ENCODE data around the gene CDH18.

DNA sequence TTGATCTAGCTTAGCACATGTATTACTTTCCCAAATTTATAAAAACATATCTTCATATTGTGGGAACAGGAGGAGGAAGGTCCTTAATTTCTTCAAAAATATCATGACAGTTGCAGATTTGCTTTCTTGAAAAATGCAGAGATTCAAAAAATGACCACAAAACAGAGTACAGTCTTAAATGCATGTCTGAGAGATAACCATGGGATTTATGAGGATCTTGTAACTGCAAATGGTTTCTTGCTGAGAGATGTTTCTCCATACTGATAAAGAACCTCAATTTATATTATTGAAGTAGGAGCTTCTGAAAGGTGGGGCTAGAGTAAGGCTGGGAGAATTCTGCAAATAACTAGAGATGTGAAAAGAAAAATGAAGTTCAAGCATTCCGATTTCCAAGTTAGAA, 83.2 kb downstream of the CDH18 start:
- no peak for TF ChIP-seq POLR2A (IDR thresholded peaks at IDR 0.05)
- TF ChIP-seq, protein P1, sequence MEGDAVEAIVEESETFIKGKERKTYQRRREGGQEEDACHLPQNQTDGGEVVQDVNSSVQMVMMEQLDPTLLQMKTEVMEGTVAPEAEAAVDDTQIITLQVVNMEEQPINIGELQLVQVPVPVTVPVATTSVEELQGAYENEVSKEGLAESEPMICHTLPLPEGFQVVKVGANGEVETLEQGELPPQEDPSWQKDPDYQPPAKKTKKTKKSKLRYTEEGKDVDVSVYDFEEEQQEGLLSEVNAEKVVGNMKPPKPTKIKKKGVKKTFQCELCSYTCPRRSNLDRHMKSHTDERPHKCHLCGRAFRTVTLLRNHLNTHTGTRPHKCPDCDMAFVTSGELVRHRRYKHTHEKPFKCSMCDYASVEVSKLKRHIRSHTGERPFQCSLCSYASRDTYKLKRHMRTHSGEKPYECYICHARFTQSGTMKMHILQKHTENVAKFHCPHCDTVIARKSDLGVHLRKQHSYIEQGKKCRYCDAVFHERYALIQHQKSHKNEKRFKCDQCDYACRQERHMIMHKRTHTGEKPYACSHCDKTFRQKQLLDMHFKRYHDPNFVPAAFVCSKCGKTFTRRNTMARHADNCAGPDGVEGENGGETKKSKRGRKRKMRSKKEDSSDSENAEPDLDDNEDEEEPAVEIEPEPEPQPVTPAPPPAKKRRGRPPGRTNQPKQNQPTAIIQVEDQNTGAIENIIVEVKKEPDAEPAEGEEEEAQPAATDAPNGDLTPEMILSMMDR (IDR thresholded peaks at IDR 0.05) = no peak

Data from body of pancreas (tissue), 4 donors.